ENCODE results near the gene CREBRF.

DNA sequence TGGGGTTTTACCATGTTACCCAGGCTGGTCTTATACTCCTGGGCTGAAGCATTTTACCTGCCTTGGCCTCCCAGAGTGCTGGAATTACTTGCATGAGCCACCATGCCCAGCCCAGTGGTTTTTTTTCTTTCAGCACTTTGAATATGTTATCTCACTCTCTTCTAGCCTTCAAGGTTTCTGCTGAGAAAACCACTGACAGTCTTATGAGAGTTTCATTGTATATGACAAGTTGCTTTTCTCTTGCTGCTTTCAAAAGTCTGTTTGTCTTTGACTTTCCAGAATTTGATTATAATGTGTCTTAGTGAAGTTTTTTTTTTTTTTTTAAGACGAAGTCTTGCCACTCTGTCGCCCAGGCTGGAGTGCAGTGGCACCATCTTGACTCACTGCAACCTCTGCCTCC is 45.1 kb downstream of the CREBRF start:
- TF ChIP-seq FOS (IDR thresholded peaks at IDR 0.05; ENCODE audit: extremely low read depth, insufficient read length) (no peak), NFRKB (IDR thresholded peaks at IDR 0.05; ENCODE audit: low read depth) (no peak)
- TF ChIP-seq, protein P1, sequence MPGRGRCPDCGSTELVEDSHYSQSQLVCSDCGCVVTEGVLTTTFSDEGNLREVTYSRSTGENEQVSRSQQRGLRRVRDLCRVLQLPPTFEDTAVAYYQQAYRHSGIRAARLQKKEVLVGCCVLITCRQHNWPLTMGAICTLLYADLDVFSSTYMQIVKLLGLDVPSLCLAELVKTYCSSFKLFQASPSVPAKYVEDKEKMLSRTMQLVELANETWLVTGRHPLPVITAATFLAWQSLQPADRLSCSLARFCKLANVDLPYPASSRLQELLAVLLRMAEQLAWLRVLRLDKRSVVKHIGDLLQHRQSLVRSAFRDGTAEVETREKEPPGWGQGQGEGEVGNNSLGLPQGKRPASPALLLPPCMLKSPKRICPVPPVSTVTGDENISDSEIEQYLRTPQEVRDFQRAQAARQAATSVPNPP (IDR thresholded peaks at IDR 0.05; ENCODE audit: borderline replicate concordance, insufficient read depth, insufficient read length): no peak
